ENCODE data around the gene ADCY3.

The ADCY3 gene

DNA sequence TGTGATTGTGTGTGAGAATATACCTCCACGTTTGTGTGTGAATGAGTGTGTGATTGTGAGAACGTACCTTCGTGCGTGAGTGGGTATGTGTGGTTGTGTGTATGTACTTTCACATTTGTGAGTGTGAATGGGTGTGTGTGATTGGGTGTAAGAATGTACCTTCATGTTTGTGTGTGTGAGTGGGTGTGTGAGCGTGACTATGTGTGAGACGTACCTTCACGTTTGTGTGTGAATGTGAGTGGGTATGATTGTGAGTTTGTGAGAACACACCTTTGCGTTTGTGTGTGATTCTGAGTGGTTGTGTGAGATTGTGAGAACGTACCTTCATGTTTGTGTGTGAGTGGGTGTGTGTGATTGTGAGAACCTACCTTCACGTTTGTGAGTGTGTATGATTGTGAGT is 5.8 kb upstream of the ADCY3 start:
- DNase-seq: no peak

- DNase-seq: no peak
Observed at GRCh38 chr2:24924732-24925131, 4.7 kb upstream of the ADCY3 start.

- DNase-seq: no peak
Observed at GRCh38 chr2:24924266-24924665, 4.2 kb upstream of the ADCY3 start.

DNA sequence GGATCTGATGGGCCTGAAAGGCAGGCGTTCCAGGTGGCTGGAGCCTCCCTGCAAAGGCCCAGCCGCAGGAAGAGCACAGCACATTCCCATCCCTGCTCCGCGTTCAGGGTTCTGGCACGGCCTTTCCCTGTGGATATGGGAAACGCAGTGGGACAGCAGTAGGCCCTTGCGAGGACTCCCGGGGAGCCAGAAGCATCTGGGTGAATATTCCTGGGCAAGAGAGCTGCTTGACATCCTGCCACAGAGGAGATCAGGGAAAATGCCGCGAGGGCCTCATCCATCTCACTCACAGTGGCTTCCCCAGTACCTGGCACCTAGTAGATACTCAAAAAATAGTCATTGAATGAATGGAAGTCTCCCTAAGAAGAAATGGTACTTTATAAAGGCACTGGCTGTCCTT is 3.1 kb upstream of the ADCY3 start:
- no peak for DNase-seq

DNA sequence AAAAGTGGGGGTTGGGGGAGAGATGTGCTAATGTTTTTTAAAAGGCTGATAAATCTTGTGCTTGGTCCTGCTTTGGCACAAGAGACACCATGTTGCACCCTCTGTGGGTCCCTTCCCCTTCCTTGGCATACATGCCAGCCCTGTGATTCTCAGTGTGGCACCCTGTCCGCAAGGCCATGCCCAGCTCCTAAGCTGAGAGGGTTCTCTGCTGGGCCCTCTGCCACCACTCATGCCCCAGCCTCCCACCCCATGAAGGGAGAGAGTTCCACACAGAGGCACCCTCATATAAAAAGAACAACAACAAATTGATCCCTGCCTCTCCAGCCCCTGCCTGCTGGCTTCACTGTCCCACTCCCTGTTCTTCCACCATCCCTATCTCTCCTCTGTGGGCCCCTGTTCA is 2.5 kb upstream of the ADCY3 start:
- DNase-seq: no peak

GRCh38 chr2:24920809-24921441 is 888 bp upstream of the ADCY3 start:
- DNase-seq: no peak

- peak; percentile 59 for DNase-seq
Observed at GRCh38 chr2:24919506-24920097, 435 bp downstream of the ADCY3 start.

- no peak for DNase-seq
Observed at GRCh38 chr2:24919037-24919505, 966 bp downstream of the ADCY3 start.

DNA sequence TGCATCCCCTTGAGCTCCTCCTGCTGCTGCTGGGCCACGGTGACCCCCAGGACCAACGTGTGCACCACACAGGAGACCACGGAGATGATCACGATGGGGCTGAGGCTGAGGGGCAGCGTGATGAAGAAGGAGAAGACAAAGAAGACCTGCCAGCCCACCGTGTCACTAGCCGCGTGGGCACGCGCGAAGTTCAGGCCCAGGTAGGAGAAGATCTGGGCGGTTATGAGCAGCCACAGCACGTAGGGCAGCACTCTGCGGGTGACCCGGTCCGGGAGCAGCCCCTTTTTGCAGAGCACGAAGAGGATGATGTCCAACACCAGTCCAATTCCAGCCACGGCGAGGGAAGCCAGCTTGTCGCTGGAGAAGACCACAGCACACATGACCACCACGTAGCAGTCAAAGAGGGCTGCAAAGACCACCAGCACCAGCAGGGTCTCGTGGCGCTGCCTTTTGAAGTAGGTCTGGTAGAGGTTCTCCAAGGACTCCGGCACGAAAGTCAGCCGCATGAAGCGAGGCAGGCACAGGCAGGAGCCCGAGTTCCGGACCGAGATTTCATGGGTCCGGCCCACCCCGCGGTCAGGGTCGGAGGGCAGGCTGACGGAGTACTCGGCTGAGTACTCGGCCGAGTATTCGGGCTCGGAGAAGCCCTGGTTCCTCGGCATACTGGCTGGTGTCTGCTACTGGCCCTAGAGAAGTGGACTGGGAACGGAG is 1.6 kb downstream of the ADCY3 start:
- DNase-seq: no peak

GRCh38 chr2:24917731-24918325 is 2.2 kb downstream of the ADCY3 start:
- no peak for DNase-seq

DNA sequence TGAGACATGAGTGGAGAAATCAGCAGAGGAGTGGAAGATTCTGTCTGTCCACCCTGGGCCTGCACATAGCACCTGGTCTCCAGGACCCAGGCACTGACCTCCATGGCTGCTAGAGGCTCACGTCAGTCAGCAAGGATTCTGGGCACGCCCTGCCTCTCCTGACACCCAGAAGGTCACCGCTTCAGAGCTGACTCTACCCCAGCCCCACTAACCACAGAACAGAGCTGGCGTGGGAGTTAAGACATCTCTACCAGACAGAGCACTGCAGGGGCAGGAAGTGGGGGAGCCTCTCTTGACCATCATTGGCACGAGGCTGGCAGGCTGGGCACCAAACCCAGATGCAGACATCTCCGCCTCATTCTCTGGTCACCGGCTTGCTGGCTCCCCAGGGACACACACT is 3.0 kb downstream of the ADCY3 start:
- DNase-seq: no peak

GRCh38 chr2:24915796-24916195 is 4.2 kb downstream of the ADCY3 start:
- DNase-seq: no peak

DNA sequence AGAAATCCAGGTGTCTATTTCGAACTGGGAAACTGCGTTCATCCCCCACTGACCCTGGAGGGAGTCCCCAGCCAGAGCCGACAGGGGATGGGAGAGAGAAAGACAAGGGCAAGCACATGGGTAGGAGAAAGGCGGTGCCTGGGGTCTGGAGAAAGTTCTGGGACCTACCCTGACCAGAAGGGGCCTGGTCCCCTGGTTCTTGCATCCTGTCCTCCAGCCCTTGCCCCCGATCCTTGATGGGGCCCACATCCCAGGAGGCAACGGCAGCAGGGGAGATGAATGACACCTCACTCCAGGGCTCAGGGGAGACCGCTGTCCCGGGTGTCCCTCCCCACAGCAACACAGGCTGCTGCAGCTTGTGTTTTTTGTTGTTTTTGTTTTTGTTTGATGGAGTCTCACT is 4.9 kb downstream of the ADCY3 start:
- DNase-seq: no peak

DNA sequence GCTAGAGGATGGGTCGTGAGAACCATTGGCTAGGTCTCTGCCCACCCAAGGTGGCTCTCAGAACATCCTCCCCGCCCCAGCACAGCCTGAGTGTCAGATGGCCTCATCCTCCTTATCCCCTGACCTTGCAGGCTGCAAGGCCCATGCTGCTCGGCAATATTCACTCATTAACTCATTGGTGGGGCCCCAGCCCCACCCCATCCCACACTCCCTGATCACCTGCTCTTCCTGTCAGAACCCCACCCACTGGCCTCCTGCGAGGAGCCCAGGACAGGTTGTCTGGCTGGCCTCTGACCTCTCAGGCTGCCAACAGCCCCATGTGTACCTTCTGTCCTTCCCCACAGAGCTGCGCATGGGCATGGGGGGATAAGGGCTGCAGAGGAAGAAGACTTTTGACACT is 5.3 kb downstream of the ADCY3 start:
- DNase-seq: no peak

DNA sequence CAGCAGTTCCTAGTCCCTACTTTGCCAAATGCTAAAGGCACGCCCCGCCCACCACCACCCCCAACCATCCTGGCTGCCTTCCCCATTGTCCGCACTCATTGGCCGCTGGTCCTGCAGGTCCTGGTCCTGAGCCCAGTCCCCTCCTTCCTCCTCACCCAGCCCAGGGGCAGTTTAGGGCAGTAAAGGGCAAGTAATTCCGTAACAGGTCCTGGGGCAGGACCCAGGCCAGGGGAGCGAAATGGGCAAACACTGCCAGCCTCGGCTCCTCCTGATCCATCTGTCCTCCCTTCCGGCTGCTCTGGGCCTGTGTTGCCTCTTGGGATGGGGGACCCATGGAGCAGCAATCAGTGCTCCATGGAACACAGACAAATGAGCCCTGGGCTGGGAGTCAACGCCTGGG is 6.1 kb downstream of the ADCY3 start:
- DNase-seq: no peak

- no peak for DNase-seq
Observed at GRCh38 chr2:24912986-24913385, 7.1 kb downstream of the ADCY3 start.

DNA sequence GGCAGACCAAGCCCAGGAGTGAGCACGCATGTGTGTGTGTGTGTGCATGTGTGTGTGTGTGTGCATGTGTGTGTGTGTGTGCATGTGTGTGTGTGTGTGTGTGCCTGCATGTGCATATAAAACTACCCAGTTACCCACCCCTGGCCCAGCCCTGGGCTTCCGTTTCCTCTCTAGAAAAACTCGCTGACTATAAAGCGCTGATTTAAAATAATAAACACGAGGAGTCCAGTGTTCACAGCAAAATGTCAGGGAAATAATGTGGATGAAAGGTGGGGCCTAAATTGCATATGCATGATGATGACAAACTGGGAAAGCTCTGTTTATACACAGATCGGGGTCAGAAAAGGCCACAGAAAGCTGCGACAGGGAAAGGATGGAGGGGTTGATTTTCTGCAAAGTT is 7.5 kb downstream of the ADCY3 start:
- no peak for DNase-seq

- no peak for DNase-seq
Observed at GRCh38 chr2:24910245-24910644, 9.8 kb downstream of the ADCY3 start.

DNA sequence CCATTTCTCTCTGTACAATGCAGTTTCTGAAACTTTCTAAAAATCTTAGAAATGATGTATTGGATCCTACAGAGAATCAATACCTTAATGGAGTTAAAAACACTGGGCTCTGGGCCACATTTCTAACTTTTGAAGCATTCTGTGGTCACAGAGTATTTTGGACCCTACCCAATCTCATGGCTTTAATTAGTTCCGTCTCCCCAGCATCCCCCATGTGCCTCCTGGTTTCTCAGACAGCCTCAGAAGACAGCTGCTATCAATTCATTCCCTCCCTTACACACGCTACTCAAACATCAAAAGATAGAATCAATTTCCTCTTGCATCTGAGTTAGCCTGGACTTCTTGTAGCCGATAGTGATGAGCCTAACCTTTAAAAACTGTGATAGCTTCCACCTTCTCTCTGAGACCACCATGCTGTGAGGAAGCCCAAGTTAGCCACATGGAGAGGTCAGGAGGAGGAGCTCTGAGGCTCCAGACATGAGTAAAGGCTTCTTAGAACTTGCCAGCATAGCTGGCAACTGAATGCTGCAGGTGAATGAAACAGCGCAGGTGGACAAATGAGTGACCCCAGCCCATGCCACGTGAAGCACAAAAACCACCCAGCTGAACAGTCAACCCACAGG is 10.4 kb downstream of the ADCY3 start:
- no peak for DNase-seq

DNA sequence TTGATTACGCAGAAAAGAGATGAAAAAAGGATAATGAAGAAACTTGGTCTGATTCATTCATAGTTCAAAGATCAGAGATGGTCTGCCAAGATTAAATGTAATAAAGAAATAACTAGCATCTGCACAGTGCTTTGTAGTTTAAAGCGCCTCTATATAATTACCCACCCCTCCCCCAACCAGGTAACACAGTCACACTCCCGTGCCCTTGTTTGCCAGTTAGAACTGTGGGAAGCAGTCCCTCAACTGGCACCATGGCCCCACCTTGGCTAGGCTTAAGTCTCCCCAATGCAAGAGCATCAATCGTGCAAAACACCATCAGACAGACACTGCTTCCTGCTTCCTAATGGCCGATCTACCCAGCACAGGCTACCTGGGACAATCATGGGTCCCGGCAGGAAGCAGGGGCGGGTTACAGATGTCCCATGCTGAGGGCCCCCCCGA is 11.6 kb downstream of the ADCY3 start:
- no peak for DNase-seq

DNA sequence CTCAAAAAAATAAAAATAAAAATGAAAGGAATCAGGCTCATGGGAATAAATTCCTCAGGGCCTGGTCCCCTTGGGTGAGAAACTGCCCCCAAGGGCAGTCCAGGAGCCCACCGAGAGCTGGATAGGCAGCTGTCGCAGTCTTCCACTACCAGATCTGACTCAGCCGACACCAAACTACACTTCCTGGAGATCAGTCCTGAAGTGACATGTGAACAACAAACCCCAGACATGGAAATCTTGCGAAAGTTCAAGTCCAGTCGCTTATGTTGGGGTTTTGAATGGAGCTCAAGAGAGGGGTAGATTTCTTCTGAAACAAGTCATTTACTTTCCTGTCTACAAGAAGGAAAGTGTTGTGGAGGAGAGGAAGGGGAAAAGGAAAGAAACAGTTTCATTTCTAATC is 12.9 kb downstream of the ADCY3 start:
- DNase-seq: no peak

DNA sequence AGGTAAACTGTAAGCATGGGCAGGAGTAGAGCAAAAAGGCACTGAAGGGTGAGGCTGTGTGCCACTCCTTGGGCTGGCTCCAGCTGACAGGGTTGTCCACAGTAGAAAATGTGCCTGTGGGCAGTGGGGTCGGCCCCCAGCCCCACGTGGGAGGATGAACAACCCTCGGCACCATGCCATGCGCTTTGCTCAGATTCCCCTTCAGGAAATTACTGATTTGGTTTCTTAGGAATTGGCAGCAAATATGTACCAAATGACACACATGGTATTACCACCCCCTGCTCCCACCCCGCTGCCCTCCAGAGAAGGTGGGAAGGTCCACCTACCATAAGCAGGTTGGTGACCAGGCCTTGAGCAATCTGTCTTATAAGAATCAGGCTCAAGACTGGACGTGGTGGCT is 13.6 kb downstream of the ADCY3 start:
- DNase-seq: no peak

Data from right kidney (tissue), 1 donor.